CD14-positive monocyte (primary cell): ENCODE results near the gene AMBRA1. TPM values are rescaled to one million over a fixed set of nuclear protein-coding genes. Genes with fewer than 3 reads are reported as not detected.

Experiments used
- DNase-seq, 3 donors: peaks; one replicate each; pipeline ENCODE4 v3.0.0-alpha.2; 2011 to 2022
- H2AFZ ChIP-seq: 2 replicates; pipeline ENCODE4 v1.6.0; 2012; ENCODE audit warnings: mild to moderate bottlenecking, low read depth, low read length, inconsistent platforms; ENCODE audit not compliant: insufficient read depth, poor library complexity, severe bottlenecking
- H3K27ac ChIP-seq, 2 donors: 1 replicate in 1 of 2; 2 replicates in 1 of 2; pipeline ENCODE4 v1.5.1; 2012 to 2013; ENCODE audit warnings: low read length in 2 of 2, control low read depth in 1 of 2, inconsistent platforms in 1 of 2, low read depth in 1 of 2, mild to moderate bottlenecking in 1 of 2
- H3K27me3 ChIP-seq, 2 donors: one replicate each; pipeline versions ENCODE4 v1.6.0 to v1.6.1; 2011 to 2013; ENCODE audit warnings: low read length in 2 of 2; ENCODE audit not compliant: control insufficient read depth in 2 of 2, insufficient read depth in 2 of 2
- H3K36me3 ChIP-seq, 2 donors: replicated peaks in 1 of 2; 1 replicate in 1 of 2; 2 replicates in 1 of 2; pipeline versions ENCODE4 v1.5.1 to v1.6.1; 2012 to 2013; ENCODE audit warnings: low read length in 2 of 2, control low read depth in 1 of 2, inconsistent platforms in 1 of 2, mild to moderate bottlenecking in 1 of 2; ENCODE audit not compliant: insufficient read depth in 2 of 2, control insufficient read depth in 1 of 2
- H3K4me1 ChIP-seq, 2 donors: 1 replicate in 1 of 2; 2 replicates in 1 of 2; pipeline versions ENCODE4 v1.5.1 to v1.6.1; 2012 to 2013; ENCODE audit warnings: low read length in 2 of 2, control low read depth in 1 of 2, inconsistent platforms in 1 of 2, mild to moderate bottlenecking in 1 of 2, moderate library complexity in 1 of 2; ENCODE audit not compliant: insufficient read depth in 2 of 2, control insufficient read depth in 1 of 2
- H3K4me2 ChIP-seq: replicated peaks from 2 replicates; pipeline ENCODE3; 2012; ENCODE audit warnings: low read length, moderate library complexity, mild to moderate bottlenecking; ENCODE audit not compliant: poor library complexity, severe bottlenecking; ENCODE audit errors: extremely low read depth
- H3K4me3 ChIP-seq, 3 experiments: fragments of 200-600 bp in 1 of 3; sonication (generic) in 1 of 3; replicated peaks in 1 of 3; 1 replicate in 2 of 3; 2 replicates in 1 of 3; pipeline ENCODE4 v1.5.1; 2011 to 2013; ENCODE audit warnings: low read length in 3 of 3, mild to moderate bottlenecking in 3 of 3, control low read depth in 2 of 3, low read depth in 2 of 3, inconsistent platforms in 1 of 3, moderate library complexity in 1 of 3
- H3K79me2 ChIP-seq: 2 replicates; pipeline ENCODE4 v1.6.0; 2012; ENCODE audit warnings: mild to moderate bottlenecking, control low read depth, inconsistent platforms, low read length, moderate library complexity; ENCODE audit not compliant: insufficient read depth
- H3K9ac ChIP-seq: 2 replicates; pipeline ENCODE4 v1.6.0; 2017; ENCODE audit warnings: low read length, mild to moderate bottlenecking; ENCODE audit not compliant: insufficient read depth, poor library complexity, severe bottlenecking
- H3K9me3 ChIP-seq, 2 donors: replicated peaks in 1 of 2; 1 replicate in 1 of 2; 2 replicates in 1 of 2; pipeline versions ENCODE4 v1.5.1 to v1.6.1; 2012 to 2013; ENCODE audit warnings: low read length in 2 of 2, control low read depth in 1 of 2; ENCODE audit not compliant: control insufficient read depth in 1 of 2, insufficient read depth in 1 of 2
- H4K20me1 ChIP-seq: 2 replicates; pipeline ENCODE4 v1.6.0; 2012; ENCODE audit warnings: mild to moderate bottlenecking, low read length, control low read depth, moderate library complexity; ENCODE audit not compliant: insufficient read depth
- H3K27ac Mint-ChIP-seq, 7 donors: one replicate each; pipeline ENCODE4 v1.8.0; 2020; ENCODE audit warnings: mild to moderate bottlenecking in 7 of 7, mixed read lengths in 7 of 7, moderate library complexity in 6 of 7, inconsistent platforms in 2 of 7
- H3K27me3 Mint-ChIP-seq, 3 donors: one replicate each; pipeline ENCODE4 v1.8.0; 2021 to 2022; ENCODE audit warnings: low read depth in 3 of 3, mild to moderate bottlenecking in 3 of 3, mixed read lengths in 3 of 3, moderate library complexity in 3 of 3, inconsistent platforms in 1 of 3
- H3K36me3 Mint-ChIP-seq, 2 donors: one replicate each; pipeline ENCODE4 v1.8.0; 2020; ENCODE audit warnings: mixed read lengths in 2 of 2, inconsistent platforms in 1 of 2, mild to moderate bottlenecking in 1 of 2
- H3K4me1 Mint-ChIP-seq: one replicate; pipeline ENCODE4 v1.8.0; 2020; ENCODE audit warnings: mild to moderate bottlenecking, mixed read lengths
- H3K4me3 Mint-ChIP-seq, 2 donors: one replicate each; pipeline ENCODE4 v1.8.0; 2020; ENCODE audit warnings: mild to moderate bottlenecking in 2 of 2, mixed read lengths in 2 of 2, moderate library complexity in 1 of 2
- H3K9me3 Mint-ChIP-seq, 7 donors: one replicate each; pipeline ENCODE4 v1.8.0; 2020 to 2022; ENCODE audit warnings: mixed read lengths in 7 of 7, mild to moderate bottlenecking in 6 of 7, moderate library complexity in 6 of 7, inconsistent platforms in 2 of 7
- CTCF ChIP-seq: fragments of 200-600 bp; IDR thresholded peaks from one replicate; pipeline ENCODE4 v1.8.0; 2022; ENCODE audit warnings: antibody characterized with exemption, mild to moderate bottlenecking
- WGBS: methylation state at CpG from one replicate; pipeline ENCODE4 v1.1.5; 2013; ENCODE audit warnings: missing lambda C conversion rate; ENCODE audit not compliant: insufficient coverage; 5-methylcytosine and 5-hydroxymethylcytosine counted together
- intact Hi-C, 2 donors: fragments of 100-400 bp; cut with micrococcal nuclease; formaldehyde crosslinking; loops; one replicate each; pipeline versions ENCODE4 v1.15.0 to v1.15.1; 2023
- polyA plus RNA-seq, 3 donors: library from polyadenylated mRNA; depleted of rRNA in 1 of 3; unstranded in 2 of 3; stranded (reverse) in 1 of 3; fragments of 300-500 nt in 2 of 3; fragments of >200 nt in 1 of 3; fragmentation: Illumina TruSeq in 2 of 3; gene quantifications; 1 replicate in 2 of 3; 2 replicates in 1 of 3; pipeline ENCODE4 v1.2.3, GENCODE V29; 2012 to 2021

The AMBRA1 gene
- polyA plus RNA-seq, 3 donors = 2.1 to 6.1 (median 3.8) TPM

GRCh38 chr11:46512261-46512881, 81.5 kb downstream of the AMBRA1 start:
- intact Hi-C loops = no loop called here
- TF ChIP-seq CTCF = no peak
- no peak overlapping the region for H3K9ac ChIP-seq
- H3K4me3 Mint-ChIP-seq = no peak overlapping the region
- H2AFZ ChIP-seq = no peak overlapping the region
- peaks cover 3% of the 10 kb centered on the region for H3K4me1 Mint-ChIP-seq
- no peak for DNase-seq
- H3K36me3 Mint-ChIP-seq = peaks cover 32 to 38% of the 10 kb centered on the region in 2 donors
- peaks cover 19% of the 10 kb centered on the region for H4K20me1 ChIP-seq
- no peaks in the 10 kb centered on the region for H3K9me3 ChIP-seq
- H3K4me3 ChIP-seq = no peak overlapping the region
- H3K27me3 ChIP-seq = no peaks in the 10 kb centered on the region
- H3K4me1 ChIP-seq = no peaks in the 10 kb centered on the region
- 100% methylated on average over 2 of the region's 5 CpGs for WGBS
- H3K27me3 Mint-ChIP-seq = no peaks in the 10 kb centered on the region
- no peaks in the 10 kb centered on the region for H3K9me3 Mint-ChIP-seq
- H3K36me3 ChIP-seq = peaks cover 15 to 32% of the 10 kb centered on the region in 2 donors
- no peaks in the 10 kb centered on the region for H3K79me2 ChIP-seq
- H3K27ac Mint-ChIP-seq = no peak overlapping the region
- no peak overlapping the region for H3K4me2 ChIP-seq
- H3K27ac ChIP-seq = no peak overlapping the region

GRCh38 chr11:46511342-46511741, 82.5 kb downstream of the AMBRA1 start:
- Histone ChIP-seq H4K20me1 (peaks cover 19% of the 10 kb centered on the region), H3K4me1 (no peaks in the 10 kb centered on the region), H3K27ac (no peak overlapping the region), H3K4me2 (no peak overlapping the region), H3K27me3 (no peaks in the 10 kb centered on the region), H3K9ac (no peak overlapping the region), H3K9me3 (no peaks in the 10 kb centered on the region), H3K79me2 (no peaks in the 10 kb centered on the region), H3K36me3 (peaks cover 18 to 36% of the 10 kb centered on the region in 2 donors), H2AFZ (no peak overlapping the region), H3K4me3 (no peak overlapping the region)
- Mint-ChIP-seq H3K4me1 (peaks cover 7% of the 10 kb centered on the region), H3K36me3 (peaks cover 35 to 40% of the 10 kb centered on the region in 2 donors), H3K4me3 (no peak overlapping the region), H3K27me3 (no peaks in the 10 kb centered on the region), H3K9me3 (no peaks in the 10 kb centered on the region), H3K27ac (no peak overlapping the region)
- TF ChIP-seq CTCF = no peak
- 100% methylated on average over 1 of the region's 2 CpGs for WGBS
- intact Hi-C loops = no loop called here
- no peak for DNase-seq
